ENCODE measurements around the gene KIF15. TPM values are rescaled to one million over a fixed set of nuclear protein-coding genes. Genes with fewer than 3 reads are reported as not detected.
"Not testable (repeated sequence)": the region's sequence is repeated elsewhere in the genome, so short reads cannot be mapped to it uniquely, and the experiment has no call there.

Gene KIF15
- total RNA-seq, 1 experiment from 2014 or later, result 21.9 TPM

- CTCF ChIA-PET, result no interaction called here
- BruUV-seq (replicated peaks), result no TSS peak
- Histone ChIP-seq H3K4me1 (ENCODE audit: insufficient read depth, low read length, poor library complexity, severe bottlenecking) (no peaks in the 10 kb centered on the region), H3K4me3 (ENCODE audit: low read depth, low read length, poor library complexity, severe bottlenecking) (no peak overlapping the region), H3K36me3 (ENCODE audit: insufficient read depth, low read length, poor library complexity, severe bottlenecking) (peaks cover 32% of the 10 kb centered on the region), H3K9me3 (ENCODE audit: low read depth, low read length, poor library complexity, severe bottlenecking) (no peaks in the 10 kb centered on the region), H3K27ac (ENCODE audit: low read depth, low read length, poor library complexity, severe bottlenecking) (no peak overlapping the region), H3K27me3 (replicated peaks; ENCODE audit: insufficient read depth, low read depth, low read length, poor library complexity) (no peaks in the 10 kb centered on the region)
- no peak for DNase-seq (ENCODE audit: low spot score)
- no peak for TF ChIP-seq EZH2 (IDR thresholded peaks at IDR 0.05; ENCODE audit: borderline replicate concordance, low read depth, low read length, poor library complexity, severe bottlenecking)
- no peak for TF ChIP-seq CTCF (conservative IDR thresholded peaks at IDR 0.05; ENCODE audit: low read depth, low read length)
- intact Hi-C loops (cut with micrococcal nuclease; ENCODE audit: unreplicated experiment), result no loop called here
- POLR2A ChIA-PET (ENCODE audit: low non-redundant PET), result no interaction called here
Measured at GRCh38 chr3:44842376-44842775, 80.8 kb downstream of the KIF15 start.

- H3K27ac ChIP-seq (ENCODE audit: low read depth, low read length, poor library complexity, severe bottlenecking), result no peak overlapping the region
- BruUV-seq (replicated peaks), result no TSS peak
- DNase-seq (ENCODE audit: low spot score), result no peak
Measured at GRCh38 chr3:44845528-44846520, 84.2 kb downstream of the KIF15 start.

GRCh38 chr3:44848634-44849033 lies 87.0 kb downstream of the KIF15 start:
- Histone ChIP-seq H3K4me1 (ENCODE audit: insufficient read depth, low read length, poor library complexity, severe bottlenecking) (no peaks in the 10 kb centered on the region), H3K36me3 (ENCODE audit: insufficient read depth, low read length, poor library complexity, severe bottlenecking) (peaks cover 37% of the 10 kb centered on the region), H3K27me3 (replicated peaks; ENCODE audit: insufficient read depth, low read depth, low read length, poor library complexity) (no peaks in the 10 kb centered on the region), H3K27ac (ENCODE audit: low read depth, low read length, poor library complexity, severe bottlenecking) (no peak overlapping the region), H3K4me3 (ENCODE audit: low read depth, low read length, poor library complexity, severe bottlenecking) (no peak overlapping the region), H3K9me3 (ENCODE audit: low read depth, low read length, poor library complexity, severe bottlenecking) (no peaks in the 10 kb centered on the region)
- CTCF ChIA-PET, result no interaction called here
- TF ChIP-seq EZH2 (IDR thresholded peaks at IDR 0.05; ENCODE audit: borderline replicate concordance, low read depth, low read length, poor library complexity, severe bottlenecking) (no peak), CTCF (conservative IDR thresholded peaks at IDR 0.05; ENCODE audit: low read depth, low read length) (no peak)
- BruUV-seq (replicated peaks), result no TSS peak
- intact Hi-C loops (cut with micrococcal nuclease; ENCODE audit: unreplicated experiment), result no loop called here
- POLR2A ChIA-PET (ENCODE audit: low non-redundant PET), result no interaction called here
- DNase-seq (ENCODE audit: low spot score), result no peak

More at GRCh38 chr3:44845528-44846520, 84.2 kb downstream of the KIF15 start:
- intact Hi-C loops (cut with micrococcal nuclease; ENCODE audit: unreplicated experiment), result no loop called here
- Histone ChIP-seq H3K27me3 (replicated peaks; ENCODE audit: insufficient read depth, low read depth, low read length, poor library complexity) (no peaks in the 10 kb centered on the region), H3K4me3 (ENCODE audit: low read depth, low read length, poor library complexity, severe bottlenecking) (no peak overlapping the region), H3K36me3 (ENCODE audit: insufficient read depth, low read length, poor library complexity, severe bottlenecking) (peaks cover 33% of the 10 kb centered on the region), H3K9me3 (ENCODE audit: low read depth, low read length, poor library complexity, severe bottlenecking) (no peaks in the 10 kb centered on the region), H3K4me1 (ENCODE audit: insufficient read depth, low read length, poor library complexity, severe bottlenecking) (no peaks in the 10 kb centered on the region)
- CTCF ChIA-PET, result no interaction called here
- POLR2A ChIA-PET (ENCODE audit: low non-redundant PET), result no interaction called here
- no peak for TF ChIP-seq EZH2 (IDR thresholded peaks at IDR 0.05; ENCODE audit: borderline replicate concordance, low read depth, low read length, poor library complexity, severe bottlenecking)

DNA sequence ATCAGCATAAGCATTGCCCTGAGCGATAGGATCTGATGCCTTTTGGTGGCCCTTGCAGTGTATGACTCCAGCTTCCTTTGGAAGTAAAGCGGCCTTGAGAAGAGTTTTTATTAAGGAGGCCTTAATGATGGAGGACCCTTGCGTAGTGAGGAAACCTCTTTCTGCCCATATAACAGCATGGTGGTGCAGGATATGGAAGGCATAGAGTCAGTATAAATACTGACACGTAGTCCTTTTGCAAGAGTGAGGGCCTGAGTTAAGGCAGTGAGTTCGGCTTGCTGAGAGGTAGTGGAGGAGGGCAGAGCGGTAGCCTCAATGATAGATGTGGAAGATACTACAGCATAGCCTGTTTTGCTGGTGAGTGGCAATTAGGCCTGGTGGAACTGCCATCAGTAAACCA lies 95.1 kb downstream of the KIF15 start:
- BruUV-seq (replicated peaks); POLR2A ChIA-PET (ENCODE audit: low non-redundant PET); H3K27ac ChIP-seq (ENCODE audit: low read depth, low read length, poor library complexity, severe bottlenecking); H3K4me3 ChIP-seq (ENCODE audit: low read depth, low read length, poor library complexity, severe bottlenecking); H3K27me3 ChIP-seq (replicated peaks; ENCODE audit: insufficient read depth, low read depth, low read length, poor library complexity); DNase-seq (ENCODE audit: low spot score); CTCF ChIA-PET; H3K4me1 ChIP-seq (ENCODE audit: insufficient read depth, low read length, poor library complexity, severe bottlenecking); H3K9me3 ChIP-seq (ENCODE audit: low read depth, low read length, poor library complexity, severe bottlenecking); intact Hi-C loops (cut with micrococcal nuclease; ENCODE audit: unreplicated experiment): not testable (repeated sequence)
- H3K36me3 ChIP-seq (ENCODE audit: insufficient read depth, low read length, poor library complexity, severe bottlenecking), result peaks cover 24% of the 10 kb centered on the region

Measured in A673 (cell line).